Calu3 (cell line): ENCODE results near the gene TIMMDC1. TPM values are rescaled to one million over a fixed set of nuclear protein-coding genes. Genes with fewer than 3 reads are reported as not detected.
A peak's percentile ranks its signal among the peaks of the same experiment; 100 is the strongest.
"Not testable (repeated sequence)": the region's sequence is repeated elsewhere in the genome, so short reads cannot be mapped to it uniquely, and the experiment has no call there.

Experiments used
- BruUV-seq: library from RNA; stranded (reverse); fragments of 400-500 nt; replicated peaks from 2 replicates; lab custom pipeline; 2021; lab: Mats Ljungman, UMichigan
- CTCF ChIA-PET: fragments of 300-600 bp; sonication (Branson Sonifier 250); formaldehyde crosslinking; loops from one replicate; lab custom pipeline; 2022; ENCODE audit warnings: antibody characterized with exemption; lab: Charles Lee
- DNase-seq: peaks from one replicate; pipeline ENCODE4 v3.0.0; 2022
- H3K27ac Mint-ChIP-seq: one replicate; pipeline ENCODE4 v1.8.0; 2022; ENCODE audit warnings: mixed read lengths; ENCODE audit not compliant: unreplicated experiment
- H3K27me3 Mint-ChIP-seq: one replicate; pipeline ENCODE4 v1.8.0; 2022; ENCODE audit warnings: mixed read lengths; ENCODE audit not compliant: unreplicated experiment
- H3K36me3 Mint-ChIP-seq: one replicate; pipeline ENCODE4 v1.8.0; 2022; ENCODE audit warnings: mild to moderate bottlenecking, moderate library complexity, mixed read lengths; ENCODE audit not compliant: insufficient read depth, unreplicated experiment
- H3K4me1 Mint-ChIP-seq: one replicate; pipeline ENCODE4 v1.8.0; 2022; ENCODE audit warnings: mild to moderate bottlenecking, low read depth, mixed read lengths; ENCODE audit not compliant: unreplicated experiment
- H3K4me3 Mint-ChIP-seq: one replicate; pipeline ENCODE4 v1.8.0; 2022; ENCODE audit warnings: mild to moderate bottlenecking, low read depth, moderate library complexity, mixed read lengths; ENCODE audit not compliant: unreplicated experiment
- H3K9me3 Mint-ChIP-seq: one replicate; pipeline ENCODE4 v1.8.0; 2022; ENCODE audit warnings: low read depth, mixed read lengths; ENCODE audit not compliant: unreplicated experiment
- intact Hi-C: fragments of 100-400 bp; cut with micrococcal nuclease; formaldehyde crosslinking; loops from one replicate; pipeline ENCODE4 v1.10.0; 2022; ENCODE audit not compliant: unreplicated experiment
- total RNA-seq: library from RNA; stranded (reverse); gene quantifications from 2 replicates; pipeline ENCODE4 v1.2.3, GENCODE V29; 2022
- TF ChIP-seq, protein P1 (sequence below): fragments of 200-600 bp; IDR thresholded peaks from one replicate; pipeline ENCODE4 v1.8.0; 2022; ENCODE audit warnings: antibody characterized with exemption; ENCODE audit not compliant: unreplicated experiment

TIMMDC1 gene
- total RNA-seq, 1 experiment from 2014 or later = 84.1 TPM

DNA sequence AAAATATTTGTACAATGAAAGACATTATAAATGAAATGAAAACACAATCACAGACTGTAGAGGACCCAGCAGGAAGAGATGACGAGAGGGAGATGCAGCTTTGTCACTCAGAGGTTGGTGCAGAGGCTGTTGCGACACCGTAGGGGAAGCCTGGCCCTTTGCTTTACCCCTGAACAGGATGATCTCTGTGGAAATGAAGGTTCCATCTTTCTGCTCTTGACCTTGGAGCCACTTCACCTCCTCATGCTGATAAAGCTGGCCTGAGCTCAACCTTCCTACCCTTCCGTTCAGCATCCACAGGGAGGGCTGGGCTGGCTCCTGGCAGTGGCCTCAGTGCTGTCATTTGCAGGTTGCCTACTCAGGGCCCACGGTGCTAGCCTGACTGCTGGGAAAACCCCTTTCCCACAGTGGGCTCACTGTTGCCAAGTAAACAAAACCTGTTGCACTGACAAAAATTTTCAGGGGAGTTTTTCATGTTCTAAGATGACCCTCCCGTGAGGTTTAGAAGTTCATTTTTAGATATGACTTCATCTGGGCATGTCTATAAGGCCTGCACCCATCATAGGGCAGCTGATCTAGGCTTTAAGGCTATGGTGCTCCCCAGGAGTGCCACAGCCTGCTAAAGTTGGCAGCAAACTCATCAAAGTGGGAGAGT is 64.1 kb downstream of the TIMMDC1 start:
- Mint-ChIP-seq H3K36me3 (no peaks in the 10 kb centered on the region), H3K9me3 (no peaks in the 10 kb centered on the region), H3K27ac (no peak overlapping the region), H3K4me1 (no peaks in the 10 kb centered on the region), H3K4me3 (no peak overlapping the region), H3K27me3 (peaks cover 14% of the 10 kb centered on the region)
- DNase-seq = no peak
- BruUV-seq = no TSS peak
- intact Hi-C loops = no loop called here
- CTCF ChIA-PET = no interaction called here
- TF ChIP-seq, protein P1, sequence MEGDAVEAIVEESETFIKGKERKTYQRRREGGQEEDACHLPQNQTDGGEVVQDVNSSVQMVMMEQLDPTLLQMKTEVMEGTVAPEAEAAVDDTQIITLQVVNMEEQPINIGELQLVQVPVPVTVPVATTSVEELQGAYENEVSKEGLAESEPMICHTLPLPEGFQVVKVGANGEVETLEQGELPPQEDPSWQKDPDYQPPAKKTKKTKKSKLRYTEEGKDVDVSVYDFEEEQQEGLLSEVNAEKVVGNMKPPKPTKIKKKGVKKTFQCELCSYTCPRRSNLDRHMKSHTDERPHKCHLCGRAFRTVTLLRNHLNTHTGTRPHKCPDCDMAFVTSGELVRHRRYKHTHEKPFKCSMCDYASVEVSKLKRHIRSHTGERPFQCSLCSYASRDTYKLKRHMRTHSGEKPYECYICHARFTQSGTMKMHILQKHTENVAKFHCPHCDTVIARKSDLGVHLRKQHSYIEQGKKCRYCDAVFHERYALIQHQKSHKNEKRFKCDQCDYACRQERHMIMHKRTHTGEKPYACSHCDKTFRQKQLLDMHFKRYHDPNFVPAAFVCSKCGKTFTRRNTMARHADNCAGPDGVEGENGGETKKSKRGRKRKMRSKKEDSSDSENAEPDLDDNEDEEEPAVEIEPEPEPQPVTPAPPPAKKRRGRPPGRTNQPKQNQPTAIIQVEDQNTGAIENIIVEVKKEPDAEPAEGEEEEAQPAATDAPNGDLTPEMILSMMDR = no peak

DNA sequence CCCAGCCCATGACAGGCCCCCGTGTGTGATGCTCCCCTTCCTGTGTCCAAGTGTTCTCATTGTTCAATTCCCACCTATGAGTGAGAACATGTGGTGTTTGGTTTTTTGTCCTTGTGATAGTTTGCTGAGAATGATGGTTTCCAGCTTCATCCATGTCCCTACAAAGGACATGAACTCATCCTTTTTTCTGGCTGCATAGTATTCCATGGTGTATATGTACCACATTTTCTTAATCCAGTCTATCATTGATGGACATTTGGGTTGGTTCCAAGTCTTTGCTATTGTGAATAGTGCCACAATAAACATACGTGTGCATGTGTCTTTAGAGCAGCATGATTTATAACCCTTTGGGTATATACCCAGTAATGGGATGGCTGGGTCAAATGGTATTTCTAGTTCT is 65.0 kb downstream of the TIMMDC1 start:
- intact Hi-C loops, CTCF ChIA-PET, H3K4me3 Mint-ChIP-seq, BruUV-seq, DNase-seq, H3K27ac Mint-ChIP-seq, H3K9me3 Mint-ChIP-seq, H3K36me3 Mint-ChIP-seq, H3K4me1 Mint-ChIP-seq: not testable (repeated sequence)
- peaks cover 20% of the 10 kb centered on the region for H3K27me3 Mint-ChIP-seq

DNA sequence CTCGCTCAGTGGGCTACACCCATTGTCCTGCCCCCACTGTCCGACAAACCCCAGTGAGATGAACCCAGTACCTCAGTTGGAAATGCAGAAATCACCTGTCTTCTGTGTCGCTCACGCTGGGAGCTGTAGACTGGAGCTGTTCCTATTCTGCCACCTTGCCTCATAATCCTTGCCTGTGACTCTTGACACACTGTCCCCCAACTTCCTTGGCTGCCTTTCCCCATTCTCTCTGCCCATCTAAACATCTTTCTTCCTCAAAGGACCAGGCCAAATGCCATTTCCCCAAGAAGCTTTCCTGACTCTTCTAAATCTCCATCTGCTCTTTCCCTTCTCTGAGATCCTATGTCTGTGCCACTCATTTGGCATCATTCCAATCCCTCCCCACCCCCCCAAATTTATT is 70.8 kb downstream of the TIMMDC1 start:
- Mint-ChIP-seq H3K27ac (no peak overlapping the region), H3K4me3 (peak overlapping the region; percentile 25), H3K36me3 (no peaks in the 10 kb centered on the region), H3K27me3 (peaks cover 20% of the 10 kb centered on the region), H3K4me1 (peaks cover 11% of the 10 kb centered on the region), H3K9me3 (no peaks in the 10 kb centered on the region)
- CTCF ChIA-PET = interaction anchor here (1.6 kb wide), 1 partner anchor 27 kb away, joined by 3 read pairs; no protein-coding TSS in a partner anchor
- DNase-seq = no peak
- BruUV-seq = no TSS peak
- intact Hi-C loops = no loop called here
- TF ChIP-seq, protein P1 = no peak

DNA sequence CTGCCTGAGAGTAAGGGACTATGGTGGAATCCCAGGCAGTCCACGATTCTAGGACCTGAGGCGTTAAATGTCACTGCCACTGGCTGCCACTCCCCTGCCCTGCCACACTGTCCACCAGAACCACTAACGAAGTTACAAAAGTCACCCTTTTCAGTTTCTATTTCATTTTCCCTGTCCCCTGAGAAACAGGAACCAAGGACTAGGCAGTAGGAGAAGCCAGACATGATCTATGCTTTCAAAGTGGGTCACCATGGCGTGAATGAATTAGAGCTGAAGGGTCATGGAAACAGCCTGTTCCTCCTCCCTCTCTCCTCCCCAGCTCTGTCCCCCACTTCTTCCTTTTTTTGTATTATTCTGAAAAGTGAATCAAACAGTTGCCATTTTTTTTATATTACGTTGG is 71.9 kb downstream of the TIMMDC1 start:
- no TSS peak for BruUV-seq
- Mint-ChIP-seq H3K27ac (no peak overlapping the region), H3K9me3 (no peaks in the 10 kb centered on the region), H3K4me1 (peaks cover 11% of the 10 kb centered on the region), H3K36me3 (no peaks in the 10 kb centered on the region), H3K4me3 (no peak overlapping the region), H3K27me3 (peaks cover 20% of the 10 kb centered on the region)
- intact Hi-C loops = no loop called here
- DNase-seq = no peak
- TF ChIP-seq, protein P1 = no peak
- CTCF ChIA-PET = interaction anchor here (1.6 kb wide), 1 partner anchor 28 kb away, joined by 3 read pairs; no protein-coding TSS in a partner anchor

DNA sequence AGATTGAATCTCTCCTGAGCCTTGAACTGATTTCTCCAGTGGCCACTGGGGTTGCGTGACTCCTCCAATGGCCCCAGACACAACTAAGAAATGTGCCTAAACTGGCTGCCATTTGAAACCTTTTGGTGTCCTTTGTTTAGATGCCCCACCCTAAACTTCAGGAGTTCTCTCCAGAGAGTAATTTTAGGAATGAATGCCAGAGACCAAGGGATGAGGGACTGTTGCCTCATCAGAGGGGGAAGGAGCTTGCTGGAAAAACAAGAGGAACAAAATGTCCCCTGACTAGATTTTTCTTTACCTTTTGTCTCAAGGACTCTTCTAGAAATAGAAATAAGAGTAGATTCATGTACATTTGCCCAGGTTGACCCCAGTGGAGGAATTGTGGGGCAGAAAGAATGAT is 72.9 kb downstream of the TIMMDC1 start:
- no peak for DNase-seq

More for the DNA sequence above, 72.9 kb downstream of the TIMMDC1 start:
- Mint-ChIP-seq H3K9me3 (no peaks in the 10 kb centered on the region), H3K36me3 (no peaks in the 10 kb centered on the region), H3K4me1 (peaks cover 11% of the 10 kb centered on the region), H3K4me3 (no peak overlapping the region), H3K27me3 (peaks cover 20% of the 10 kb centered on the region), H3K27ac (no peak overlapping the region)
- CTCF ChIA-PET = no interaction called here
- no TSS peak for BruUV-seq
- intact Hi-C loops = no loop called here
- TF ChIP-seq, protein P1 = no peak
